Measurements from ENCODE around the gene KLF2.

The KLF2 gene

GRCh38 chr19:16365300-16365996 is 40.8 kb downstream of the KLF2 start:
- no peak for DNase-seq

GRCh38 chr19:16366056-16366432 is 41.4 kb downstream of the KLF2 start:
- no peak for DNase-seq

GRCh38 chr19:16366433-16367260 is 42.0 kb downstream of the KLF2 start:
- DNase-seq = peak in 2 of 5 donors; percentile 29 to 85

GRCh38 chr19:16367261-16367683 is 42.6 kb downstream of the KLF2 start:
- DNase-seq = peak in 4 of 5 donors; percentile 44 to 90 (median 55)

GRCh38 chr19:16368385-16369305 is 44.0 kb downstream of the KLF2 start:
- DNase-seq = peak; percentile 47 to 91 (median 75)

- DNase-seq = no peak
These were observed 44.7 kb downstream of the KLF2 start for GRCh38 chr19:16369306-16369663.

- DNase-seq = peak; percentile 64 to 78 (median 77)
These were observed 45.3 kb downstream of the KLF2 start for GRCh38 chr19:16369664-16370576.

- peak in 1 of 5 donors; percentile 88 for DNase-seq
These were observed 46.2 kb downstream of the KLF2 start for GRCh38 chr19:16370641-16371391.

- peak; percentile 80 to 98 (median 88) for DNase-seq
These were observed 46.9 kb downstream of the KLF2 start for GRCh38 chr19:16371540-16371986.

GRCh38 chr19:16372065-16372915 is 47.7 kb downstream of the KLF2 start:
- DNase-seq = peak in 1 of 5 donors; percentile 76

- no peak for DNase-seq
These were observed 48.5 kb downstream of the KLF2 start for GRCh38 chr19:16373079-16373478.

- no peak for DNase-seq
These were observed 48.9 kb downstream of the KLF2 start for GRCh38 chr19:16373532-16373931.

- DNase-seq = peak in 1 of 5 donors; percentile 28
These were observed 49.4 kb downstream of the KLF2 start for GRCh38 chr19:16373989-16374388.

GRCh38 chr19:16374436-16374835 is 49.8 kb downstream of the KLF2 start:
- peak in 1 of 5 donors; percentile 33 for DNase-seq

- peak in 1 of 5 donors; percentile 46 for DNase-seq
These were observed 50.7 kb downstream of the KLF2 start for GRCh38 chr19:16375157-16375935.

GRCh38 chr19:16375936-16376185 is 51.2 kb downstream of the KLF2 start:
- DNase-seq = no peak

- no peak for DNase-seq
These were observed 51.6 kb downstream of the KLF2 start for GRCh38 chr19:16376241-16376640.

- peak in 1 of 5 donors; percentile 47 for DNase-seq
These were observed 52.0 kb downstream of the KLF2 start for GRCh38 chr19:16376649-16377048.

GRCh38 chr19:16377521-16377920 is 52.9 kb downstream of the KLF2 start:
- DNase-seq = no peak

Data from T-helper 1 cell (primary cell).